MM.1S (cell line): ENCODE data around the gene NPR2.

Experiments
- CTCF ChIP-seq: fragments of 300-600 bp; sonication (generic); IDR thresholded peaks from 2 replicates; pipeline ENCODE4 v1.5.1; 2016; ENCODE audit warnings: antibody characterized with exemption, low read length, mixed read lengths
- EZH2 ChIP-seq: fragments of 300-600 bp; sonication (generic); optimal IDR thresholded peaks from 2 replicates; pipeline ENCODE3; 2017; ENCODE audit warnings: low read depth, mild to moderate bottlenecking, antibody characterized with exemption, low read length, mixed read lengths
- EZH2phosphoT487 ChIP-seq: fragments of 300-600 bp; sonication (generic); IDR thresholded peaks from 2 replicates; pipeline ENCODE4 v1.6.1; 2018; ENCODE audit warnings: antibody characterized with exemption, low read length

GRCh38 chr9:35818341-35818740, 26.9 kb downstream of the NPR2 start:
- TF ChIP-seq CTCF (no peak), EZH2 (no peak), EZH2phosphoT487 (no peak)
